Osteoblast (primary cell): Measurements from ENCODE around the gene BGN. TPM values are rescaled to one million over a fixed set of nuclear protein-coding genes. Genes with fewer than 3 reads are reported as not detected.

Source experiments
- DNase-seq: peaks from one replicate; pipeline ENCODE4 v3.0.0; 2011; ENCODE audit warnings: low spot score, mixed read lengths; ENCODE audit not compliant: insufficient read length; ENCODE audit errors: missing footprints
- H2AFZ ChIP-seq: 2 replicates; pipeline ENCODE4 v1.6.0; 2011; ENCODE audit warnings: mild to moderate bottlenecking, low read length
- H3K27ac ChIP-seq: 2 replicates; pipeline ENCODE4 v1.5.1; 2011; ENCODE audit warnings: mild to moderate bottlenecking, low read depth, low read length, moderate library complexity
- H3K27me3 ChIP-seq: 2 replicates; pipeline ENCODE4 v1.6.0; 2012; ENCODE audit warnings: mild to moderate bottlenecking, control low read depth, inconsistent platforms, low read length, moderate library complexity; ENCODE audit not compliant: insufficient read depth
- H3K36me3 ChIP-seq: 2 replicates; pipeline ENCODE4 v1.5.1; 2011; ENCODE audit warnings: mild to moderate bottlenecking, low read length, control low read depth, moderate library complexity; ENCODE audit not compliant: insufficient read depth
- H3K4me1 ChIP-seq: 2 replicates; pipeline ENCODE4 v1.5.1; 2011; ENCODE audit warnings: mild to moderate bottlenecking, low read length, control low read depth, moderate library complexity; ENCODE audit not compliant: insufficient read depth
- H3K4me2 ChIP-seq: 2 replicates; pipeline ENCODE4 v1.6.0; 2011; ENCODE audit warnings: mild to moderate bottlenecking, low read length; ENCODE audit not compliant: insufficient read depth
- H3K4me3 ChIP-seq: fragments of 200-600 bp; sonication (generic); 3 replicates; pipeline ENCODE4 v1.5.1; 2012; ENCODE audit warnings: mild to moderate bottlenecking, low read length, inconsistent platforms; ENCODE audit not compliant: insufficient read depth
- H3K79me2 ChIP-seq: 2 replicates; pipeline ENCODE4 v1.6.0; 2012; ENCODE audit warnings: mild to moderate bottlenecking, low read length, control low read depth, inconsistent platforms; ENCODE audit not compliant: insufficient read depth
- H3K9me3 ChIP-seq: 2 replicates; pipeline ENCODE4 v1.5.1; 2011; ENCODE audit warnings: low read depth, low read length, control low read depth
- H4K20me1 ChIP-seq: 2 replicates; pipeline ENCODE4 v1.6.0; 2012; ENCODE audit warnings: mild to moderate bottlenecking, low read length, control low read depth; ENCODE audit not compliant: insufficient read depth
- total RNA-seq: library from RNA; depleted of rRNA; stranded (reverse); fragments of >200 nt; gene quantifications from 2 replicates; pipeline ENCODE4 v1.2.3, GENCODE V29; 2012
- TF ChIP-seq, protein P1 (sequence below): IDR thresholded peaks from 2 replicates; pipeline ENCODE4 v1.5.1; 2011; ENCODE audit warnings: mild to moderate bottlenecking, low read depth, low read length, moderate library complexity; ENCODE audit errors: extremely low read depth

BGN gene
- total RNA-seq, 1 donor = 139 TPM

DNA sequence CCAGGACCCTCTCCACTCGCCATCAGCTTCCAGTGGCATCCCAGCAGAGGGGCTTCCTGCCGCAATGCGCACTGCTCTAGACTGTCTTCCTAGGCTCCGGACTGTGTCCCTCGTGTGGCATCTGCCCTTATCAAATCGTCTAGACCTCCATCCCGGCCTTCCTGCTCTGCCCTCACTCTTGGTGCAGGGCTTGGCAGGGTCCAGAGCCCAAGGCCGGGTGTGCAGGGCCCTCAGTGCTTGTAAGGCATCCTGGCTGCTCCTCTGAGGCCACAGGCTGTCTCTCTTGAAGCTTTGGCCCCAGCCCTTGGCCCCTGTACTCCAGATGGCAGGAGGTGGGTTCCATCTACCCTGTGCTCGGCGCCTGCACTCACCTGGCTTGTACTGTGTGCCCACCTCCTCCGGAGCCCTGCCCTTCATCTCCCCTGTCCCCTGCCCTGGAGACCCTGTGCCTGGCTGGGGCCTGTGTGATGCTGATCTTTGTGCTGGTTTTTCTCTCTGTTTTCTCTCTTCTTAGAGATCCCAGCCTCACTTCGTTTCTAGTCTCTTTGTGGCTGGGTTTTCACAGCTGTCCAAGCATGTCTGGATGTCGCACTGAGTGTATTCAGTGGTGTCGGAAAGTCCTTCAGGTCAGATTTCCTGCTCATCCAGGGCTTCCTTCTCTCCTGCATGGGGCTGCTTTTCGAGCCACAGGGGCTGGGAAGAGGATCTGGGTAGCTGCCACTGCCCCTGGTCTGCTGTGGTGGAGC, 45.2 kb upstream of the BGN start:
- no peak overlapping the region for H2AFZ ChIP-seq
- no peaks in the 10 kb centered on the region for H4K20me1 ChIP-seq
- TF ChIP-seq, protein P1, sequence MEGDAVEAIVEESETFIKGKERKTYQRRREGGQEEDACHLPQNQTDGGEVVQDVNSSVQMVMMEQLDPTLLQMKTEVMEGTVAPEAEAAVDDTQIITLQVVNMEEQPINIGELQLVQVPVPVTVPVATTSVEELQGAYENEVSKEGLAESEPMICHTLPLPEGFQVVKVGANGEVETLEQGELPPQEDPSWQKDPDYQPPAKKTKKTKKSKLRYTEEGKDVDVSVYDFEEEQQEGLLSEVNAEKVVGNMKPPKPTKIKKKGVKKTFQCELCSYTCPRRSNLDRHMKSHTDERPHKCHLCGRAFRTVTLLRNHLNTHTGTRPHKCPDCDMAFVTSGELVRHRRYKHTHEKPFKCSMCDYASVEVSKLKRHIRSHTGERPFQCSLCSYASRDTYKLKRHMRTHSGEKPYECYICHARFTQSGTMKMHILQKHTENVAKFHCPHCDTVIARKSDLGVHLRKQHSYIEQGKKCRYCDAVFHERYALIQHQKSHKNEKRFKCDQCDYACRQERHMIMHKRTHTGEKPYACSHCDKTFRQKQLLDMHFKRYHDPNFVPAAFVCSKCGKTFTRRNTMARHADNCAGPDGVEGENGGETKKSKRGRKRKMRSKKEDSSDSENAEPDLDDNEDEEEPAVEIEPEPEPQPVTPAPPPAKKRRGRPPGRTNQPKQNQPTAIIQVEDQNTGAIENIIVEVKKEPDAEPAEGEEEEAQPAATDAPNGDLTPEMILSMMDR = no peak
- no peaks in the 10 kb centered on the region for H3K9me3 ChIP-seq
- peak; percentile 86 for DNase-seq
- H3K4me2 ChIP-seq = no peak overlapping the region
- no peak overlapping the region for H3K4me3 ChIP-seq
- no peaks in the 10 kb centered on the region for H3K4me1 ChIP-seq
- no peaks in the 10 kb centered on the region for H3K27me3 ChIP-seq
- H3K36me3 ChIP-seq = no peaks in the 10 kb centered on the region
- no peak overlapping the region for H3K27ac ChIP-seq
- no peaks in the 10 kb centered on the region for H3K79me2 ChIP-seq

DNA sequence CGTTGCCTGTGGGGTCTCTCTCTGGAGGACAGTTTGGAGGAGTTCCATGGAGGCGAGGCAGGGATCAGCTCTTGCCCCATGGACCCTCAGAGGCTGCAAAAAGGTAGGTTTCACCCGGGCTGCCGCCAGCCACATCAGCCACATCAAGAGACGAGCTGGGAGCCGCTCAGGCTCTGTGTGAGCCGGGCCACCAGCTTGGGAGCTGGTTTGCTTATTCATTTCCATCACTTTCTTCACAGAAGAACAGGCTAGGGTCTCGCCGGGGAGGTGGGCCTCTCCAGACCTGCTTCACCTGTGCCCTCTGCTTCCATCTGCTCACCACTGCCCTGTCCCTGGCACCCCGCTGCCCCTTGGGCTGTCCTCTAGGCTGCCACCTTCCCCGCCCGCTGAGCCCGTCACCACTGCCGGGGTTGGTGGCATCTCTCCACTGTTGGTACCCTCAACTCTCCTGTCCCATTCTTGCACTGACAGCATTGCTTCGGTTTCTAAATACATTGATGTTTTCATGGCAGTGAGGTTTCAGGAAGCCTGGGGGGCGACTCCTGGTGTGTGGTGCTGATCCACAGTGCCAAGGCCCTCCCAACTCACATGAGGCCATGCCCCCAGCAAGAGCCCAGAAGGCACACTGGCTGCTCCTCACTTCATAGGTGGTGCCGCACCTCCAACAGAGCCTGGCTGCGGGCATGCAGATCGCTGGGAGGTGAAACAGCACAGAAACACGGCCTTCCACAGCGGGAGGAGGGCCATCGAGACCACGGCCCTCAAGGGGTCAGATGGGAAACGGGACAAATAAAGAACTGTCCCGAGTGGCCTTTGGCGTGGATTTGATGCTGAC, 44.4 kb upstream of the BGN start:
- Histone ChIP-seq H3K4me3 (no peak overlapping the region), H3K27me3 (no peaks in the 10 kb centered on the region), H3K4me1 (no peaks in the 10 kb centered on the region), H4K20me1 (no peaks in the 10 kb centered on the region), H3K27ac (no peak overlapping the region), H3K4me2 (no peak overlapping the region), H3K79me2 (no peaks in the 10 kb centered on the region), H3K9me3 (no peaks in the 10 kb centered on the region), H2AFZ (no peak overlapping the region), H3K36me3 (no peaks in the 10 kb centered on the region)
- peak; percentile 76 for DNase-seq
- TF ChIP-seq, protein P1 = no peak

DNA sequence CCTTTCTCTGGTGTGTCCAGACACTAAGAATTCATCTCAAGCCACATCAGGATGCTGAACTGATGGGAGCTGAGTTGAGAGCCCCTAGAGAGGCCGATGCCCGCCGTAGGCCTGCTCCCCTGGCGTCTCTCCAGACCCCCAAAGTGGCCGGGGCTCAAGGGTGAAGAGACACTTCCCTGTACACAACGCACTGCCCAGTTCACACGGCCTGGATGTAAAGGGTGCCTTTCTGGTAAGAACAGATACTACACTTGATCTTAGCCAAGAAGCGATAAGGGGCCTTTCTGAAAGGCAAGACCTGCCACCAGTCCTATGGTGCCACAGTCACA, 43.9 kb upstream of the BGN start:
- no peak overlapping the region for H3K4me3 ChIP-seq
- no peaks in the 10 kb centered on the region for H3K79me2 ChIP-seq
- no peaks in the 10 kb centered on the region for H3K36me3 ChIP-seq
- no peaks in the 10 kb centered on the region for H3K4me1 ChIP-seq
- H4K20me1 ChIP-seq = no peaks in the 10 kb centered on the region
- TF ChIP-seq, protein P1 = no peak
- H3K27ac ChIP-seq = no peak overlapping the region
- H3K9me3 ChIP-seq = no peaks in the 10 kb centered on the region
- no peaks in the 10 kb centered on the region for H3K27me3 ChIP-seq
- H2AFZ ChIP-seq = no peak overlapping the region
- no peak overlapping the region for H3K4me2 ChIP-seq
- DNase-seq = peak; percentile 25

DNA sequence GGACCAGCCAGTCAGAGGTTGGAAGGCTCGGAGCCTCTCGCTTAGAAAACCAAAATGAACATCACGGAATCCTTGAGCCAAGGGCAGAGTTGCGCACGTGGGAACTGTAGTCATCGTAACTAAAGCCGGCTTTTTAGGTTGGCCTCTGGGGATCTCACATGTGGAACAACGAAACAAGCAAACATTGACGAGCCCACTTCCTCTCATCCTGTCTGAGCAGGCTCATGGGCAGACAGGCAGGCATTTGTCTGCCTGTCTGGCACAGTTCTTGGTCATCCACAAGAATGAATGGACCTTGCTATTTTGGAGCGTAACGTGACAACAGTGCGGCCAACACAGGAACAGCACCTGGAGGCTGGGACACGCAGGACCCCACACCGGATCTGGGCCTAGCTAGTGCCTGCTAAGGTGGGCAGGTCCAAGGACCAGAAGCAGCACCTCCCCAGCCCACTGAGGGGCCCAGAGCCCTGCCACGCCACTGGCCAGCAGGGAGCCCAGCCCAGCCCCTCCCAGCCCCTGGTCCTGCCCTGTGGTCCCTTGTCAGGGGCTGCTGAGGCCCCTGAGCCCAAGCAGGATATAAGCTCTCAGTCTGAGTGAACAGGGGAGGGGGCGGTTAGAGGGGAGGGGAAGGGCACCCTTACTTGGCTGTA, 39.8 kb upstream of the BGN start:
- H2AFZ ChIP-seq = no peak overlapping the region
- H3K27ac ChIP-seq = no peak overlapping the region
- H3K9me3 ChIP-seq = no peaks in the 10 kb centered on the region
- no peak for DNase-seq
- no peak overlapping the region for H3K4me2 ChIP-seq
- peaks cover 5% of the 10 kb centered on the region for H3K4me1 ChIP-seq
- no peak overlapping the region for H3K4me3 ChIP-seq
- TF ChIP-seq, protein P1 = no peak
- H3K36me3 ChIP-seq = no peaks in the 10 kb centered on the region
- no peaks in the 10 kb centered on the region for H4K20me1 ChIP-seq
- H3K27me3 ChIP-seq = no peaks in the 10 kb centered on the region
- no peaks in the 10 kb centered on the region for H3K79me2 ChIP-seq
